AG10803 (cell line): ENCODE measurements around the gene PDZD4.

Experiments used
- DNase-seq: peaks from one replicate; pipeline ENCODE4 v3.0.0; 2010; ENCODE audit warnings: low read depth
- H3K4me3 ChIP-seq: 2 replicates; pipeline ENCODE4 v1.5.1; 2011; ENCODE audit warnings: mild to moderate bottlenecking, low read length, control low read depth
- CTCF ChIP-seq: conservative IDR thresholded peaks from 2 replicates; pipeline ENCODE4 v1.5.1; 2011; ENCODE audit warnings: mild to moderate bottlenecking, low read length, control low read depth, inconsistent platforms

PDZD4 gene

DNA sequence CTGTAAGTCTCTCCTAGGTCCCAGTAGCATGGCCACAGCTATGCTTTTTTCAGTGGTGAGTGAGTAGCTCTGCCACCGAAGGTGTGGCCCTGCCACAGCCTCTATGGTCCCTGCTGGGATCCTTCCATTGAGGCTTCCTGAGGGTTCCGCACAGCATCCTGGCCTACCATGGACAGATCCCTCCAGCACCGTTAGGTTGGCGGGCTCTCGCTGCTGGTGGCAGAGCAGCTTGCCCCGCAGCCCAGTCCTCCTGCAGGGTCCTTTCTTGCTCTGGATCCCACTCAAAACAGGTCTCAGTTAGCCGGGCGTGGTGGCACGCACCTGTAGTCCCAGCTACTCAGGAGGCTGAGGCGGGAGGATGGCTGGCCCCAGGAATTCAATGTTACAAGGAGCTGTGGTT is 2.4 kb upstream of the PDZD4 start:
- DNase-seq: no peak
- no peak for TF ChIP-seq CTCF
- no peak overlapping the region for H3K4me3 ChIP-seq

DNA sequence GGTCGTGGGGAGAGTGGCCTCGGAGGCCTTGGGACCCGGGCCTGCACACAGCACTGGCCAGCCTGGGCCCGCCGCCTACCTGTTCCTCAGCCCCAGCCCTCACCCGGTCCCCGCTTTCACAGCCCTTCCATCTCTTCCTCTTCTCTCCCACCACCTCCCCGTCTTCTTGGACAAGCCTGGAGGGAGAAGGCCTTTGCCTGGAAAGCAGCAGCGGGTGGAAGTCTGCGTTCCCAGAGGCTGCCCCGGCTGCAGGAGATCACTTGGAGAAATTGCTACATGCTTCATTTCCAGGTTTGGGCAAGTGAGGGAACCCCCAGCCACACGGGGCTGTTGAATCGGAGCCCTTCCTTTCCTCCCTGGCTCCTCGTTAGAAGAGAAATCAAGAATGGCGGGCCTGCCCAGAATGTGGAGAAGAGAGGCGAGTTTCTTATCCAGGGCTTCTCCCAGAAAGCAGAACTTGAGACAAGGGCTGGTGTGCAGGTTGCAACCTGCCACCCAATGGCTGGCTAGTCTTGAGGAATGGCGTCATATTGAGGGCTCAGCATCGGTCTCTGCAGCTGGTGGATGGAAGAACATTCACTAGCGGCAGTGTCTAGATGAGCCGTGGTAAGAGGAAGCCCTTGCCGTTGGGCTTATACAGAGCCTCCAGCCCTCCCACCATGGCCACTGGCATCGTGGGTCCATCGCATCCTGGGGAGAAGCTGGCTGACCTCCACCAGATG is 1.2 kb upstream of the PDZD4 start:
- H3K4me3 ChIP-seq: no peak overlapping the region
- no peak for TF ChIP-seq CTCF
- no peak for DNase-seq

DNA sequence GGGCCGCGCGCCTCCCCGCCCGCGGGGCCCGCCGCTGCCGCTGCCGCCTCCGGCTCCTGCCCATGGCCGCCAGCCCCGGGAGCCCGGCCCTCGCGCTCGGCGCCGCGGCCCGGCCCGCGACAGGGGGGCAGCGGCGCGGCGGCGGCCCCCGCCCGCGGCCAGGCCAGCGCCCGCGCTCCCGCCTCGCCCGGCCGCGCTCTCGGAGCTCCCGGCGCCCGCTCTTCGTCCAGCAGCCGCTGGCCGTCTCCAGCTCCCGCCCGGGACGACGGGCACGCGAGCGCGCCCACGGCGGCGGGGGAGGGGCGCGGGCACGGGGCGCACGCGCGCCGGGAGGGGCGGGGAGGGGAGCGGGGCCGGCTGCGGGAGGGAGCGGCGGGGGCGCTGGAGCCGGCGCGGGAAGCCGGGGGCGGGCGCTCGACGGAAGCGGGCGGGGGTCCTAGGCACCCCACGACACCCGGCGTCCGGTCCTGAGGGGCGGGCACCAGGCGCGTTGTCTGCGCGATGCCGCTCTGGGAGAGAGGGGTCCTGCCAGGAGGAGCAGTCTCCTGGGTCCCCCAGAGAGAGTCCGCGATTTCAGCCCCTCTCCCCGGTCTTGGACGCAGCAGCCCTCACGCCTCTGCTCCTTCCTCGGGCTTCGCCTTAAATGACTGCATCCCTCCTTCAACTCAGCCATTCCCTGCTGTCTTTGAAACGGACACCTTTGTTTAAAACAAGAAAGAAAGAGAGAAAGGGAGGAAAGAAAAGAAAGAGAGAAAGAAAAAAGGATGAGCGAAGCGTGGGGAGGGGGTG is 490 bp upstream of the PDZD4 start:
- no peak for TF ChIP-seq CTCF
- no peak overlapping the region for H3K4me3 ChIP-seq
- DNase-seq: no peak

DNA sequence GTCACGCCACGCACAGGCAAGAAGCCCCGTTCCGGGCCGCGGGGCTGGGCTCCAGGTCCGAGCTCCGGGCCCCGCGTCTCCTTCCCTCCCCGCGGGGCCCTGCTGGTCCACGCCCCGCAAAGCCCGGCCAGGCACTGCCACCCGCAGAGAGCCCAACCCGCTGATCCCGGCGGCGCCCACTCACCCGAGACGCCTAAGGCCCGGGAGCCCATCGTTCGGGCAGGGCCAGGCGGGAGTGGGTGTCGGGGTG is 870 bp downstream of the PDZD4 start:
- DNase-seq: no peak
- TF ChIP-seq CTCF: no peak
- H3K4me3 ChIP-seq: no peak overlapping the region

DNA sequence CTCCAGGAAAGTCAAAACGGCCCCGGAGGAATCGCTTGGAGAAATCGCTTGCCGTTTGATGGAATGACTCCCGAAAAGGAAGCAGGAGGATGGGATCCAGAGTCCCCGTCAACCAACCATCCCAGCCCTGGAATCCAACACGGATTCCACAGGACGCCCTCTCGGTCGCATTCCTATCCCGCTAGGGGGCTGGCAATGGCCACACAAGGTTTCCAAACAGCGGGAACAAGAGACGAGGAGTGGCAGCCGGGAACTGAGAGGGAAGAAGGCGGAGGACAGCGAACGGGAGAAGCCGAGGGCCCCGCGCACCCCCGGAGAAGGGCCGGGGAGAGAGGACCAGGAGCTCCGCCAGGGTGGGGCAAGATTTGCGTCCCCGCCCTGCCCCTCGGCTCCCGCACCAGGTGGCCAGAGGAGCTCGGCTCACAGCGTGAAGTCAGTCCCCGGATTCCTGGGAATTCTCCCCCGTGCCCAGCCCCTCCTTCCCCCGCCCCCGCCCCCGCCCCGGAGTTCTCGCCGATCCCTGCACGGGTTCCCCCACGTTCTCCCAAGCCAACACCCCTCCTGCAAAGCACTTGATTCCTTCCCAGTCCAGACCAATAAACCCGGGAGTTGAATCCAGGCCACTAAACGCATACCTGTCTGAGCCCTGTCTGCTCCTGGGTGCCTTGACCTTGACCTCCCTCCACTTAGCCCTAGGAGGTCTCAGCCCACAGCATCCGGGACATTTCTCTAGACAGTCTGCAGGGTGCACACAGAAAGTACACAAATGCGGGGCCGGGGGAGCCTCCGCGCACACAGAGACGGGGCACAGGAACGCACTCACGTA is 1.4 kb downstream of the PDZD4 start:
- no peak overlapping the region for H3K4me3 ChIP-seq
- peak; percentile 1 for DNase-seq

GRCh38 chrX:153828308-153828707 is 2.0 kb downstream of the PDZD4 start:
- no peak for DNase-seq
- H3K4me3 ChIP-seq: no peak overlapping the region
- TF ChIP-seq CTCF: no peak

More for the DNA sequence above, 1.4 kb downstream of the PDZD4 start:
- no peak for TF ChIP-seq CTCF
